Cardiac fibroblast (primary cell): ENCODE measurements around the gene DEPDC5.
A peak's percentile ranks its signal among the peaks of the same experiment; 100 is the strongest.

Source experiments
- DNase-seq, 2 donors: peaks; one replicate each; pipeline versions ENCODE4 v3.0.0 to v3.0.0-alpha.2; 2010; ENCODE audit warnings: low read depth in 2 of 2
- H3K4me3 ChIP-seq, 2 donors: replicated peaks in 1 of 2; 1 replicate in 1 of 2; 2 replicates in 1 of 2; pipeline ENCODE4 v1.5.1; 2011; ENCODE audit warnings: low read depth in 2 of 2, low read length in 2 of 2, mild to moderate bottlenecking in 2 of 2, moderate library complexity in 1 of 2
- TF ChIP-seq, protein P1 (sequence below): IDR thresholded peaks from one replicate; pipeline ENCODE4 v1.5.1; 2011; ENCODE audit warnings: low read depth, mild to moderate bottlenecking, low read length, inconsistent platforms

DEPDC5 gene

DNA sequence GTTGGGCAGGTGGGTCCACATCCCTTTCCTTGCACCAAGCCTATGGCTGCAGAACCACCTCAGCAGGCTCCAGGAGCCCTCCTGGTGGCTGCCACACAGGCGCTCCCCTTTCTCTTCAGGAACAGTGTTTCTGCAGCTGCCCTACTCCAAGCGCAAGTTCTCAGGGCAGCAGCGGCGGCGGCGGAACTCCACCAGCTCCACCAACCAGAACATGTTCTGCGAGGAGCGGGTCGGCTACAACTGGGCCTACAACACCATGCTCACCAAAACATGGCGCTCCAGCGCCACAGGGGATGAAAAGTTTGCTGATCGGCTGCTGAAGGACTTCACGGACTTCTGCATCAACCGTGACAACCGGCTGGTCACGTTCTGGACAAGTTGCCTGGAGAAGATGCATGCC is 152.3 kb downstream of the DEPDC5 start:
- no peak for DNase-seq
- TF ChIP-seq, protein P1, sequence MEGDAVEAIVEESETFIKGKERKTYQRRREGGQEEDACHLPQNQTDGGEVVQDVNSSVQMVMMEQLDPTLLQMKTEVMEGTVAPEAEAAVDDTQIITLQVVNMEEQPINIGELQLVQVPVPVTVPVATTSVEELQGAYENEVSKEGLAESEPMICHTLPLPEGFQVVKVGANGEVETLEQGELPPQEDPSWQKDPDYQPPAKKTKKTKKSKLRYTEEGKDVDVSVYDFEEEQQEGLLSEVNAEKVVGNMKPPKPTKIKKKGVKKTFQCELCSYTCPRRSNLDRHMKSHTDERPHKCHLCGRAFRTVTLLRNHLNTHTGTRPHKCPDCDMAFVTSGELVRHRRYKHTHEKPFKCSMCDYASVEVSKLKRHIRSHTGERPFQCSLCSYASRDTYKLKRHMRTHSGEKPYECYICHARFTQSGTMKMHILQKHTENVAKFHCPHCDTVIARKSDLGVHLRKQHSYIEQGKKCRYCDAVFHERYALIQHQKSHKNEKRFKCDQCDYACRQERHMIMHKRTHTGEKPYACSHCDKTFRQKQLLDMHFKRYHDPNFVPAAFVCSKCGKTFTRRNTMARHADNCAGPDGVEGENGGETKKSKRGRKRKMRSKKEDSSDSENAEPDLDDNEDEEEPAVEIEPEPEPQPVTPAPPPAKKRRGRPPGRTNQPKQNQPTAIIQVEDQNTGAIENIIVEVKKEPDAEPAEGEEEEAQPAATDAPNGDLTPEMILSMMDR, result no peak
- H3K4me3 ChIP-seq, result no peak overlapping the region

DNA sequence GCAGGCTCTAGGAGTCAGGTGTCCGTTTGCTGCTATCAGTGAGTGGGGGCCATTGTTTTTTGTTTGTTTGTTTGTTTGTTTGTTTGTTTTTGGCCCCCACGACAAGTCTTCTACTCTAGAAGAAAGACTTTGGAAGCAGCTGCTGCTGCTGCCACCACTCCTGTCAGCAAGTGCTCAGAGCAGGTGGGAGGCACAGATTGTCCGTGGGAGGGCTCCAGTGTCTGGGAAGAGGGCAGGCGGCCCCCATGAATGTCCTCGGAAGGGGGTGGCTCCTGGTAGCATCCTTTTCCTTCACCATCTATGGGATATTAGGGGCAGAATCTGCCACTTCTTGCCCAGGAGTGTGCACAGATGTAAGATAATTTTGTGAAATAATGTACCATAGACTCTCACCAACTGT is 152.8 kb downstream of the DEPDC5 start:
- TF ChIP-seq, protein P1, result no peak
- no peak for DNase-seq

DNA sequence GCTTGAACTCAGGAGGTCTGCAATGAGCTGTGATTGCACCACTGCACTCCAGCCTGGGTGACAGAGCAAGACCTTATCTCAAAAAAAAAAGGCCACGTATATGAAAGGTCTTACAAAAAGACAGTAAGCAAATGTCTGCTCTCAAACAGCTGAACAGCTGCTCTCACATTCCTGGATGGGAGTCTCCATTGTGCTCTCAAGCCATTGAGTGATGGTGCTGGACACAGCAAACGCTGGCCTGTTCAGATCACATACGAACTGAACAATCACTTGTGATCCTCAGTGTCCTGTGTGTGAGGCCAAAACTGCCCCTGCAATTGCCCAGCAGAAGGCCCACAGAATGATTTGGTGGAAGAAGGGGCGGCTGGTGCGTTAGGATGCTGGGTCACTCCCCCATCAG is 156.2 kb downstream of the DEPDC5 start:
- DNase-seq, result no peak
- TF ChIP-seq, protein P1, result no peak
- H3K4me3 ChIP-seq, result no peak overlapping the region

More for the DNA sequence above, 152.8 kb downstream of the DEPDC5 start:
- no peak overlapping the region for H3K4me3 ChIP-seq

- peak in 1 of 2 donors; percentile 8 for DNase-seq
- H3K4me3 ChIP-seq, result no peak overlapping the region
- TF ChIP-seq, protein P1, result no peak
Observed at GRCh38 chr22:31911565-31912406, 158.0 kb downstream of the DEPDC5 start.

DNA sequence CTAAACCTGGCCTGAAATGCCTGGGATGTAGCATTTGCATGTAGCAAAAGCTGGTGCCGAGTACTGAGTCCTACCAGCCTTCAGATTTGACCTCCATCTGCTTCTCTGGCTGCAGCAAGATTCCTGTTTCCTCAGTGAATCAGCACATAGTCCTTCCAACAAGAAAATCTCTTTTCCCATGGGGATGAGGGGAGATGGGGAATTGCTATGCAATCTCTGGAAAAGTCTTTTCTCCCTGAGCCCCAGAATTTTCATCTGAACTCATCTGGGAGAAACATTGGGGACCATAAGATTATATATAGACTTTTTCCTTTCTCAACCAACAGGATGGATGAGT is 158.6 kb downstream of the DEPDC5 start:
- no peak overlapping the region for H3K4me3 ChIP-seq
- TF ChIP-seq, protein P1, result no peak
- peak; percentile 43 to 56 for DNase-seq

GRCh38 chr22:31915586-31915985 is 161.8 kb downstream of the DEPDC5 start:
- TF ChIP-seq, protein P1, result no peak
- no peak overlapping the region for H3K4me3 ChIP-seq
- no peak for DNase-seq
